CD4-positive, alpha-beta T cell treated with Interleukin-12 subunit alpha and Interleukin-12 subunit beta, for 1 hour (primary cell): ENCODE results near the gene TRAPPC12.
"Not testable (repeated sequence)": the region's sequence is repeated elsewhere in the genome, so short reads cannot be mapped to it uniquely, and the experiment has no call there.

Experiments
- DNase-seq: peaks from one replicate; pipeline ENCODE4 v3.0.0-alpha.2; 2020

TRAPPC12 gene

GRCh38 chr2:3433776-3434400, 54.4 kb downstream of the TRAPPC12 start:
- DNase-seq: no peak

GRCh38 chr2:3434654-3435053, 55.2 kb downstream of the TRAPPC12 start:
- no peak for DNase-seq

- no peak for DNase-seq
Observed at GRCh38 chr2:3435445-3435844, 56.0 kb downstream of the TRAPPC12 start.

- DNase-seq: no peak
Observed at GRCh38 chr2:3440477-3440876, 61.0 kb downstream of the TRAPPC12 start.

- no peak for DNase-seq
Observed at GRCh38 chr2:3441465-3441864, 62.0 kb downstream of the TRAPPC12 start.

GRCh38 chr2:3442185-3442584, 62.7 kb downstream of the TRAPPC12 start:
- DNase-seq: no peak

- no peak for DNase-seq
Observed at GRCh38 chr2:3443083-3443482, 63.6 kb downstream of the TRAPPC12 start.

- DNase-seq: no peak
Observed at GRCh38 chr2:3443506-3444084, 64.1 kb downstream of the TRAPPC12 start.

- no peak for DNase-seq
Observed at GRCh38 chr2:3445891-3446290, 66.4 kb downstream of the TRAPPC12 start.

- no peak for DNase-seq
Observed at GRCh38 chr2:3446381-3446780, 66.9 kb downstream of the TRAPPC12 start.

- DNase-seq: not testable (repeated sequence)
Observed at GRCh38 chr2:3447186-3447585, 67.7 kb downstream of the TRAPPC12 start.

GRCh38 chr2:3447789-3448317, 68.4 kb downstream of the TRAPPC12 start:
- no peak for DNase-seq

GRCh38 chr2:3448441-3448911, 69.0 kb downstream of the TRAPPC12 start:
- not testable (repeated sequence) for DNase-seq

- no peak for DNase-seq
Observed at GRCh38 chr2:3449086-3449485, 69.6 kb downstream of the TRAPPC12 start.

GRCh38 chr2:3449936-3450335, 70.4 kb downstream of the TRAPPC12 start:
- DNase-seq: no peak

GRCh38 chr2:3450385-3451010, 71.0 kb downstream of the TRAPPC12 start:
- DNase-seq: no peak

GRCh38 chr2:3451169-3451568, 71.7 kb downstream of the TRAPPC12 start:
- no peak for DNase-seq

- DNase-seq: no peak
Observed at GRCh38 chr2:3451926-3452671, 72.6 kb downstream of the TRAPPC12 start.

- DNase-seq: no peak
Observed at GRCh38 chr2:3453190-3453999, 73.9 kb downstream of the TRAPPC12 start.

GRCh38 chr2:3454005-3454404, 74.5 kb downstream of the TRAPPC12 start:
- DNase-seq: not testable (repeated sequence)

GRCh38 chr2:3454802-3455201, 75.3 kb downstream of the TRAPPC12 start:
- no peak for DNase-seq

- no peak for DNase-seq
Observed at GRCh38 chr2:3456125-3456524, 76.6 kb downstream of the TRAPPC12 start.
